GM19328 (cell line): ENCODE data around the gene SIRPA.

ENCODE experiments used
- ATAC-seq: cut with Tn5 transposase; IDR thresholded peaks from one replicate; pipeline ENCODE4 v1.9.1; 2021; ENCODE audit warnings: mild to moderate bottlenecking, moderate library complexity; ENCODE audit not compliant: unreplicated experiment

The SIRPA gene

GRCh38 chr20:1973601-1974440 is 78.6 kb downstream of the SIRPA start:
- ATAC-seq, result no peak

DNA sequence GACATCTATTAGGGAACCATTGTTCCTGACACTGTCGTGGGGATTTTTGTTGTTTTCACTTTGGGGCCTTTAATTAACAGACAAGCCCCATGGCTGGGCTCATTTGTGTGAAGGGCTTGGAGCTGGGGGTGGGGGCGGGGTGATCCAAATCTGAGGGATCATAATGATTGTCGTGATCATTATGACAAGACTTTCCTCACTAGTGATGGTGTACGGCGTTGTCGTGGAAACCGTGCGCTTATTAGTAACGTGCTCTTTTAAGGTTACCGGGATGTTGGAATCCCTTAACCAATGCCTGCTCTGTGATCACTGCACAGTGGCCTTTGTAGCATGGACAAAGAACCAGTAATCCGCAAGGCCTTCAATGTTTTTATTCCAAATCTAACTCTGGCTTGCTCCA is 80.1 kb downstream of the SIRPA start:
- ATAC-seq, result no peak

GRCh38 chr20:1979106-1979778 is 84.0 kb downstream of the SIRPA start:
- no peak for ATAC-seq

GRCh38 chr20:1982686-1983085 is 87.5 kb downstream of the SIRPA start:
- no peak for ATAC-seq

GRCh38 chr20:1983301-1983700 is 88.1 kb downstream of the SIRPA start:
- no peak for ATAC-seq

DNA sequence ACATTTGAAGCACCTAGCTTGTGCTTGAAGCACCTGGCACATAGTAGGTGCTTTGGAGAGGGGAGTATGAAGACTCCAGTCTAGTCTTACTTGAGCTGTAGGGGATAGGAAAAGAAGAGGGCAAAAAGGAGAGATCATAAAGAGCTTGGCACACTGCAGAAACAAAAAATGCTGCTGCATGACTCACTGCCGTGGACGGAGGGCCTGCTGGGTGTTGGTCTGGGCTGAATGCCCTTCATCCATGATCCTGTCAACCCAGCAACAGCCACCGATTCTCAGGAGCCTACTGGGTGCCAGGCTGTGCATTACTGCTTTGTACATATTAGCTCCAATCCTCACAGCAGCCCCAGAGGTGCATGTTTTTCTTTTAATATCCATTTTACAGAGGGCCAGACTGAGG is 92.6 kb downstream of the SIRPA start:
- no peak for ATAC-seq
